HG03439 (cell line): ENCODE measurements around the gene NEK8.

ENCODE experiments used
- ATAC-seq: cut with Tn5 transposase; IDR thresholded peaks from one replicate; pipeline ENCODE4 v1.9.1; 2021; ENCODE audit warnings: mild to moderate bottlenecking, moderate library complexity; ENCODE audit not compliant: unreplicated experiment

The NEK8 gene

DNA sequence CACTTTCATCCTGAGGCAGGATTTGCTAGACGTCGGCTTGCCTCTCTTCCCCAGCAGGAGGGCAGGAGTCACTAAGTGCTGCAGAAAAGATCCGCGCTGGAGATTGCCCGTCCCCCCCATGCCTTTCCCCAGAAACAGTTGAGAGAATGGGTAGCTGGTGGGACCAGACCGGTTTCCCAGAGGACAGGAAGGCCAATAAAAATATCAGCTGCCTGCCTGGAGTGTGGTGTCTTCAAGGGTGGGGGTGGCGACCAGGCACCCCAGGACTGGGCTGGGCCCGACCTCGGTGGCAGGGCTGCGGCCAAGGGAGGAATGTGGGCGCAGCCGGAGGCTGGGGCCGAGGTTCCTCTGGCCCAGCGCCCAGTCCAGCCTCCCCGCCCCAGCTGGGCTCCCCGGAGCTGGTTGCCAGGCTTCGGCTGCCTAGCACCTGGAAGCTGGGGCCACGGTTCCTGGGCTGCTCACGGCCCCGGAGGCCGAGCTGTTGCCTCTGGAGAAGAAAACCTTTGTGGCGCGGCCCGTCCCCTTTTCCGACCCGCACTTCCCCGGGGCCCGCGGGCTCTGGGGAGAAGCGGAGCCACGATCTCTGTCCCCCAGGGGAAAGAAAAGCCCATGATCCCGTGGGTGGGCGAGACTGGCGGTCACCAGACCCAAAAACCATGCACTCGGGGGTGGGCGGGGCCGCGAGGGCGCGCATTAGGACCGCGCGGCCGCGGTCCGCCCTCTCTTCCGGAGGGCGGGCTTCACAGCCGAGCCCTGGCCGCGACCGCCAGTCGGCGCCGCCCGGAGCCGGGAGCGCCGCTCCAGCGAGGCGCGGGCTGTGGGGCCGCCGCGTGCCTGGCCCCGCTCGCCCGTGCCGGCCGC, 14.9 kb downstream of the NEK8 start, which contains the start of gene TRAF4:
TRAF4 (plus strand) TSS at position 769 of the 861 bp plus-strand sequence. CDS start 102 bp downstream, outside the sequence.
- peak; percentile 52 for ATAC-seq

GRCh38 chr17:28744104-28744971, 15.8 kb downstream of the NEK8 start:
- ATAC-seq = peak; percentile 15

DNA sequence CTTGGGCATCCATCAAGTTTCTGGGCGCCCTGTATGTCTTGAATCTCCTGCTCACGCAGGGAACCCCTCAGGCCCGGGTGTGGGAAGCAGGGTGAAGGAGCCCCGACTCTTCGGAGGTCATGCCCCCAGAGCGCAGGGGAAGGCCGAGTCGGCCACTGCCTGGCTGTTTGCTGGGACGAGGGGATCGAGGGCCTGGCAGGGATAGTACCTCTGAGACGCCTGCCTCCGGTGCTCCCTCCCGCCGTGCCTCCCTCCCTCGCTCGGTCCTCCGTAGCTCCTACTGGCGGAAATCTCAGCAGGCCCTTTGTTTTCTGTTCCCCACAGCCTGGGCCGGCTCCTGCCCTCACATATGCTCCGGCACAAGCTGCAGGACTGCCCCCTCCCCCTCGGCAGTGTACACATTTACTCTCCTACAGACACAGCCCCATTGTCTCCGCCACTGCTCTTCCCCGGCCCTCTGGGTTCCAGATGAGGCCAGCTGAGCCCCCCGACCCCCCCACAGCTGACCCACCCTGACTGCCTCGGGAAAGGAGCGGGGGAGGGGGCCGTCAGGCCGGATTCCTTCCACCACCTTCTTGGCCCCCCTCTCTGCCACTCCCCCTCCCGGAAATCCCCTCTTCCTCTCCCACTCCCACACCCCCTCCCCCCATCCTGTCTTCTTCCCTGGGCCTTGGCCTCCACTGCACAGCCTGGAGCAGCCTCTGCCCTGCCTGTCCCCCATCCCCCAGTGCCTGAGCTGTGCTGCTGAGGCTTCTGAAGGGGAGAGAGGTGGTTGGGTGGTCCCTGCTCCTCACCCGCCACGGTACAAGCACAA, 16.6 kb downstream of the NEK8 start:
- ATAC-seq = no peak

GRCh38 chr17:28745786-28746411, 17.3 kb downstream of the NEK8 start:
- no peak for ATAC-seq

GRCh38 chr17:28746611-28747050, 18.0 kb downstream of the NEK8 start:
- ATAC-seq = no peak

- ATAC-seq = no peak
These were observed 18.6 kb downstream of the NEK8 start for GRCh38 chr17:28747051-28747691.

GRCh38 chr17:28747801-28748750, 19.5 kb downstream of the NEK8 start:
- ATAC-seq = no peak

- ATAC-seq = no peak
These were observed 20.4 kb downstream of the NEK8 start for GRCh38 chr17:28748852-28749515.

- peak; percentile 2 for ATAC-seq
These were observed 21.1 kb downstream of the NEK8 start for GRCh38 chr17:28749516-28750177.

- ATAC-seq = peak; percentile 68
These were observed 21.8 kb downstream of the NEK8 start for GRCh38 chr17:28750178-28751047.

DNA sequence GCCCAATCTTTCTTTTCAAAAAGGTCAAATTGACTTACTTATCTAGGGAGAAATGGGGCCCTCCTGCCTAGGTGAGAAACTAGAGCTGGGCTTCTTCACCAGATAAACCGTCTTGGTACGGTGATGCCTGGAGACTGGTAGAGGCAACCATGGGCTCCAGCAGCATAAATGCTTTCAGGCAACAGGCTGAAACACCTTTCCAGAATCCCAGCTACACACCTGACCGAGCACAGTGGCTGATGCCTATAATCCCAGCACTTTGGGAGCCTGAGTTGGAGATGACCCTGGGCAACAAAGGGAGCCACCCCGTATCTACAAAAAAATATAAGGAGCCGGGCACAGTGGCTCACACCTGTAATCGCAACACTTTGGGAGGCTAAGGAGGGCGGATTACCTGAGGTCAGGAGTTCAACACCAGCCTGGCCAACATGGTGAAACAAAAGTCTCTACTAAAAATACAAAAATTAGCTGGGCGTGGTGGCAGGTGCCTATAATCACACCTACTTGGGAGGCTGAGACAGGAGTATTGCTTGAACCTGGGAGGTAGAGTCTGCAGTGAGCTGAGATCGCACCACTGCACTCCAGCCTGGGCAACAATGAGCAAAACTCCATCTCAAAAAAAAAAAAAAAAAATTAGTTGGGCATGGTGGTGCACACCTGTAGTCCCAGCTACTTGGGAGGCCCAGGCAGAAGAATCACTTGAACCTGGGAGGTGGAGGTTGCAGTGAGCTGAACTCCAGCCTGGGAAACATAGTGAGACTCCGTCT, 23.2 kb downstream of the NEK8 start:
- no peak for ATAC-seq

DNA sequence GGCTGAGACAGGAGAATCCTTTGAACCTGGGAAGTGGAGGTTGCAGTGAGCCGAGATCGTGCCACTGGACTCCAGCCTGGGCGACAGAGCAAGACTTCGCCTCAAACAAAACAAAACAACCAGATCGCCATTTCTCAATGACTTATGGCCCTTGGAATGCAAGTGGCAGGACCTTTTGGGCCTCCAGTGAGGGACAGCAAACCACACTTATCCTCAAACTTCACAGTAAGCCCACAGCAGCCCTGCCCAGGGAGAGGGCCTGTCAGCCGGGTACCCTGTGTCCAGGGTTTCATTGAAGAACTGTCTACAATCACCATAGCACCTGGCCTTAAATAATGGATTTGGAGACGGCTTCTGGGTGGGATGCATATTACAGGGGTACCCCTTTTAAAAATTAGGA, 26.9 kb downstream of the NEK8 start:
- no peak for ATAC-seq

- ATAC-seq = no peak
These were observed 27.6 kb downstream of the NEK8 start for GRCh38 chr17:28756049-28756804.

GRCh38 chr17:28758411-28759121, 30.0 kb downstream of the NEK8 start:
- no peak for ATAC-seq
